Stimulated activated CD8-positive, alpha-beta memory T cell treated with anti-CD3 and anti-CD28 coated beads, Interleukin-7, amount 100 ng/mL, for 1 hour (primary cell): ENCODE data around the gene OSBPL7.
A peak's percentile ranks its signal among the peaks of the same experiment; 100 is the strongest.

Experiments
- DNase-seq, 2 donors: peaks; one replicate each; pipeline ENCODE4 v3.0.0-alpha.2; 2020; ENCODE audit warnings: low read depth in 2 of 2

OSBPL7 gene, protein sequence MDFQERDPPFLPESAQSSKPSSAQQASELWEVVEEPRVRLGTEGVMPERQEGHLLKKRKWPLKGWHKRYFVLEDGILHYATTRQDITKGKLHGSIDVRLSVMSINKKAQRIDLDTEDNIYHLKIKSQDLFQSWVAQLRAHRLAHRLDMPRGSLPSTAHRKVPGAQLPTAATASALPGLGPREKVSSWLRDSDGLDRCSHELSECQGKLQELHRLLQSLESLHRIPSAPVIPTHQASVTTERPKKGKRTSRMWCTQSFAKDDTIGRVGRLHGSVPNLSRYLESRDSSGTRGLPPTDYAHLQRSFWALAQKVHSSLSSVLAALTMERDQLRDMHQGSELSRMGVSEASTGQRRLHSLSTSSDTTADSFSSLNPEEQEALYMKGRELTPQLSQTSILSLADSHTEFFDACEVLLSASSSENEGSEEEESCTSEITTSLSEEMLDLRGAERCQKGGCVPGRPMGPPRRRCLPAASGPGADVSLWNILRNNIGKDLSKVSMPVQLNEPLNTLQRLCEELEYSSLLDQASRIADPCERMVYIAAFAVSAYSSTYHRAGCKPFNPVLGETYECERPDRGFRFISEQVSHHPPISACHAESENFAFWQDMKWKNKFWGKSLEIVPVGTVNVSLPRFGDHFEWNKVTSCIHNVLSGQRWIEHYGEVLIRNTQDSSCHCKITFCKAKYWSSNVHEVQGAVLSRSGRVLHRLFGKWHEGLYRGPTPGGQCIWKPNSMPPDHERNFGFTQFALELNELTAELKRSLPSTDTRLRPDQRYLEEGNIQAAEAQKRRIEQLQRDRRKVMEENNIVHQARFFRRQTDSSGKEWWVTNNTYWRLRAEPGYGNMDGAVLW

DNA sequence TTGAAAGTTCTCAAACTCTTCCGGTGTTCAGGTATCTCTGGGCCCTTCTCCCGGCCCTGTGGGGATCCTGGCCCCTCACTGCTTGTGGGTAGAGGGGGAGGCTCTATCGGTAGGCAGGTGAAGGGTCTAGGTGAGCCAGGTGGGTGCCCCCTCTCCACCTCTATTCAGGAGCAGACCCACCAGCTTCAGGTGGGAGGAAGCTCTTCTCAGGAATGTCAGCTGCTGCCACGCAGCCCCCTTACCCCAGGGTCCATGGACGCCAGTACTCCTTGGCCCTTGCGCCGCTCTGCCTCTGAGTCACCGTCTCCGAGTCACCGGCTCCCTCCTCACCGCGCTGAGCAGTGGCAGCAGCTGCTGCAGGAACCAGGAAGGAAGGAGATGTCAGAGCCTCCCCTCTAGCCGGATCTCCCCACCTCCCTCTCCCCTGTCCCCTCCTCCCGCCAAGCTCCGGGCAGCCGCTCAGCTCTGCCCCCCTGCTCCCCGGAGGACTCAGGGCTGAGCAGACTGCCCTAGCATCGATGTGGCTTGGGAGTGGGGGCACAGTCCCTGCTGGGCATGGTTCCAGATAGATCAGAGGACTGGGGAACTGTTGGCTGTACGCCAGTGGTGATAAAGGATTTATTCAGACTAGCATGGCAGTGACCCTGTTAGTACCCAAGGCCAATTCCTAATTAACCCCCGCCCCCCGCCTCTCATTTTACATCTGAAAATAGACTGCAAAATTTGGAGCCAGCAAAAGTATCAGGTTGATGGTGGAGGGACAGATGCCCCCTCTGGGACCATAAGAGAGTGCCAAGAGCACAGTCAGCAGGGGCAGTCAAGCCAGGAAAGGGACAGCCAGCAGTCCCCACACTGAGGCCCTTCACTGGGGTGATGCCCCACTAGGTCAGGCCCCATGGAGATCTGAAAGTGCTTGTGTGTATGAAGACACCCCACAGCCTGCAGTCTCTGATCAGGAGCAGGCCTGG is at the start of gene OSBPL7:
OSBPL7 (minus strand) TSS at position 371 of the 968 bp plus-strand sequence. CDS start 1,516 bp downstream, outside the sequence.
- DNase-seq = peak; percentile 61

DNA sequence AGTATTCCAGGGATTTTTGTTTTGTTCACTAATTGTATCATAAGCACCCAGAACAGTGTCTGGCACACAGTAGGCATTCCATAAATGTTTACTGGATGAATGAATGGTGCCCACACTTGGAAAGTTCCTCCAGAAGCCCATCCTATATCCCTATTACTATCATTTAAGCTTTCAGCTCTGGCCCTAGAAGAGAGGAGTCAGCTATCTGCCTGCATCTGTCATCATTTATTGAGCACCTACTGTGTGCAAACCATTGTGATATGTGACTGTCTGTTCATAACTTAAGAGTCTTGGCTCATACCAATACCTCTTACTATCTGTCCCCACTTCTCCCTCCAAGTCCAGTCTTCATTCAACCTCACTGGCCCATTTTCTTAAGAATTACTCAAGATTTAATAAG is 49.5 kb upstream of the OSBPL7 start:
- DNase-seq = no peak

DNA sequence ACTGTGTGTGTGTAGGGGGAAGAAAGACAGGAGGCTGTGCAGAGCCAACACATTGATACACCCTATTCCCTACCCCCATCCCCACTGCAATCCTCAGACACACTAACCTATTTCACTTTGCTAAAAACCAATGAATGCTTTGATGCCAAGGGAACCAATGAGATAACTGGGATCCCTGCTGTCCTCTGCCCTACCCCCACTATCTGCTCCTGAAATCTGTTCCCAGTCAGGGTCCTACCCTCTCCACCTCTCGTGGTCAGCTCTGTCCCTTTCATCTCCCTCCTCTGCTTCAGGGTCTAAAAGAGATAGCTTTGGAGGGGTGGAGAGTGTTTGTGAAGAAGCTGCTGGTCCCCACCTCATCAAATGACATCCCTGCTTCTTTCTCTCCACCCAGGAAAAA is 48.5 kb upstream of the OSBPL7 start:
- DNase-seq = no peak

DNA sequence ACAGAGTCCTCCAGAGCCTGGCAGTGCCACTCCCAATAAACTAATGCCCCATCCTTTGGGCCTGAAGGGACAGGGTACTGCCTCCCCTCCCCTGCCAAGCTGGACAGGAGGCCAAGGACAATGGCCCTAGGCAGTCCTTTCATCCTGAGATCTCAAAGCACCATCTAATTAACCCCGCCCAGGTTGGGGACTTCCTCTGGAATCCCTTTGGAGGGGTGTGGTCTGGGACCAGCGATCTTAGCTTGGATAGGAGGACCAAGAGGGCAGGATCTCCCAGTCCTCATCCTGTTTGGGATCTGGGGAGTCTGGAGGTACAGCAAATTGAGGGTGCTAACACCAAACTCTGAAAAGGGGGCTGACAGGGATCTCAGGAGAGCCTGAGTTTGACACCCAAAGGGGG is 47.5 kb upstream of the OSBPL7 start:
- no peak for DNase-seq

DNA sequence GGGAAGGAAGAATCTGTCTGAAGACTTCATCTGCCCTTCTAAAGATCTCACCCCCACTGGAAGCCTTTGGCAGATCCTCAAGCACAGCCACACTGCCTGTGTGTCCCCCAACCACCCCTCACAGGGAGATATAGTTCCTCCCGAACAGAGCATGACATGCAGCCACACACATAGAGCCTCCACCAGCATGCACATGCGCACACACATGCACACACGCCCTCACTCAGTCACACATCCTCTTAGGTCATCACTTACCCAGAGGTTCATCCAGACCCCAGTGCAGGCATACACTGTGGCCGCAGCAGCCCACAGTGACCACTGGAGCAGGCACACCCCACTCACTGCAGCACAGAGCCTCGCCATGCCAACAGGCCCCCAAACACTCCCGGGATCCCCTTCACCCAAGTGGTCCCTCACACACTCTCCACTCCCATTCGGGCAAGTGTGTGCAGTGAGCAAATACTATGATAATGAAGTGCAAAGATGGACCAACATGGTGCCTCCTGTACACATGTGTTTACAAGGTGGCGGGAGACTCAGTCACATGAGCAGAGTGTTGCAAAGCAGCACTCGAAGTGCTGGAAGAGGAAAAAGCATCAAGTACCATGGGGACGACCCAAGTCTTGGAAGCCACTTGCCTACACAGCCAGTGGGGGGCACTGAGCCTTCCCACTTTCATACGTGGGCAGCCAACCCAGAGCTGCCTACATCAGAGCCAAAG is 46.4 kb upstream of the OSBPL7 start:
- no peak for DNase-seq

DNA sequence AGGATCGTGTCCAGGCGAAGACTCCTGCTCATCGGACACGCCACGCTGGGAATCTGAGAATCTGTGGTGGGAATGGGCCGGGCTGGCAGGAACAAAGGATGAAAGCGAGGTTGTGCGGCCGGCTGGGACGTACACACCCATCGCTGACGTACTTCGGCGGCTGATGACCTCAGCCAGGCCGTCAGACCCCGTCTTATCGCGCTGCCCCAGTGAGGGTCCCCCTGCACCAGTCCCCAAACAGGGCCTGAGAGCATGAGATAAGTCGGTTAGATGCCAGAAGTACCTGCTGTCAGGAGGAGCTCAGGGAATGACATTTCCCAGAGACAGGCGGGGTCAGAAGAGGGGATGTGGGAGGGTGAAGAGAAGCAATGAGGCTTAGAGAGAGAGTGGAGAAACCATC is 45.3 kb upstream of the OSBPL7 start:
- no peak for DNase-seq

DNA sequence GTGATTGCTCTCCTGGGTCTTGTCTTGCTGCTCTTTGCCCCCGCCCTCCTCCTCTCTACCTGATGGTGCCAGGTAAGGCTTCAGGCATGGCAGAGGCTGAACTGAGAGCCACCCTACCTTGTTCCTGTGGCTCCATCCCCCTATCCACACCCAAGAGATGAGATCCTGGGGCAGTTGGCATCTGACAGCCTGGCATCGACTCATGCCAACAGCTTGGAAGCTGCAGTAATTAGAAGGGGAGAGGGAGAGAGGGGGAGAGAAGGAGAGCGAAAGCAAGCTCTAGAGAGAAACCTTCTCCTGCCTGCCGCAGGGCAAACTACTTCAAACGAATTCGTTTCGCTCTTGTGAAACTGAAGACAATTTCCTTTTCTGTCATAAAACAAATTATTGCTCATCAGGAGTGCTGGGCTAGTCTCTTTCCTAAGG is 43.2 kb upstream of the OSBPL7 start:
- DNase-seq = no peak

DNA sequence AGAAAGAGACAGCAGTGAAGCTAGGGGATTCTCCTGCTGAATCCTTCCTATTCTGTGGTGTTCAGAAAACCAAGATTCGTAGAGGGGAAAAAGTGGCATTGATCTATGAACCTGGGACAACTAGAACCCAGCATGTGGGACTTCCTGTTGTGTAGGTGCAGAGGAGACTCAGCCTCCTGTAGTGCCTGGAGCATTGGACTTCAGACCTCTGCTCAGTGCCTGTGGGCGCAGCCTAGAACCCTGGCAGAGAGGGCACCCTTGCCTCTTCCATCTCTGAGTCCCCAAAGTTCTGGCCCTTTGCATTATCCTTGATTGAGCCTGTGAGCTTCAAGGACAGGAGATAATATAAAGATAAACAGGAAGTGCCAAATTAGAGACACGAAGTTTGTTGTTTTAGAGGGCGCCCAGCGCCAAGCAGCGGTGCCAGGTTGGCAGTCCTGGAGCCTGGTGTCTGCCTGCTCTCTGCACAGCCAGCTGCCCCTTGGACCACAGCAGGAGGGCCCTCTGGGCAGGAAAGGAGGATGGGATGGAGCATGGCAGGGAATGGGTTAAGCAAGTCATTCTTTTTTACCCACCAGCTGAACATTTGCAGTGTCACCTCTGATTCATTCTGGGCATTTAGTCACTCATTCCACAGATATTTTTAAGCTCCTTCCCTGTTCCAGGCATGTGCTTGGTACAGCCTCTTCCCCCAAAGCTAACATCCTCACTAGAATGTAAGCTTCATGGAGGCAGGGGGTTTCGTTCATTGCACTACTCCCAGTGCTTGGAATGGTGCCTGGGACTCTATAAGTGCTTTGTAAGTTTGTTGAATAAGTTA is 41.2 kb upstream of the OSBPL7 start:
- no peak for DNase-seq

DNA sequence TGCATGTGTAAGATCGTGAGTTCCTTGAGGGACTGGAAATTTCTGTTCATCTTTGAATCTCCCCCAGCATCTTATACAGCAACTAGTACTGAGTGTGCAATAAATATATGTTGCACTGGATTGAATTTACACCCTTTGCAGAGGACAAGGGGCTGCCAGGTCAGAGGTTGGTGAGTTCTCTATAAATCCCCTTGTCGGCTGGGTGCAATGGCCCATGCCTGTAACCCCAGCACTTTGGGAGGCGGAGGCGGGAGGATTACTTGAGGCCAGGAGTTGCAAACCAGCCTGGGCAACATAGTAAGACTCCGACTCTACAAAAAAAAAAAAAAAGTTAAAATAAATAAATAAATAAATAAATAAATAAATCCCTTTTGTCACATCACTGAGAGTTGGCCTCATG is 38.8 kb upstream of the OSBPL7 start:
- no peak for DNase-seq

DNA sequence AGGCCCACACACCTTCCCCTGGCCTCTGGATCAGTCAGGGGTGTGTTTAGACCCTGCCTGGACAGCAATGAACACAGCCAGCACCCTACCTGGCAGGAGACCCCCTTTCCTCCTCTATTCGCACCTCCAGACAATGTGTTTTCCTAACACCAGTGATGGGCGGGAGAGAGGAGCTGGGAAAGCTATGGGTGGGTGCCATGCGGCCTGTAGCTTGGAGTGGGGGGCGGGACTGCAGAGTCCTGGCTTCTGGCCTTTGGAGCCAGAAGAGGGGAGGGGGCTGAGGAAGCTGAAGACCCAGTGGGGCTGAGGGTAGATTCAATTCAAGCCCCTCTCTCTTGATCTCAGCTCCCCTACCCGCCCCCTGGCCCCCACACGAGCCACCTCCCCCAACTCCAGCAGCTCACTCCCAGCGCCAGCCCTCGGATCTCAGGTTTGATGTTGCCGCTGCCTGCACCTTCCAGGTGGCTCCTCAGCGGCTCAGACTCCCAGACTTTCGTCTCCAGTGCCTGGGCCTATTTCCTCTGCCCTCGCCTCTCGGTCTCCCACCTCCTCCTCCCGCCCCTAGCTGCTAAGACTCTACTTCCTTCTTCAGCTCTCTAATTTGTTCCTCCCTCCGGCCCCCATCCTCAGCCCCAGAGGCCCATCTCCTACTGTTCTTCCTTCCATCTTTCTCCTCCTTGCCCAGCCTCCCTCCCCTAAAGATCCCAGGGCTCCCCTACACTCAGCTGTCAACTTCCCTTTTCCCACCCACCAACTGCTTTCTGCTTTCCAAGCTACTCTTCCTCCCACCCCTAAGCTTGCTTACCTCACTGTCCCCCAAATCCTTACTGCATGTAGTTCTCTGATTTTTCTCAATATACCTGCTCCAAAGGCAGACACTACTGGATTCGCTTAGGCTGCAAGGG is 36.2 kb upstream of the OSBPL7 start:
- DNase-seq = no peak

DNA sequence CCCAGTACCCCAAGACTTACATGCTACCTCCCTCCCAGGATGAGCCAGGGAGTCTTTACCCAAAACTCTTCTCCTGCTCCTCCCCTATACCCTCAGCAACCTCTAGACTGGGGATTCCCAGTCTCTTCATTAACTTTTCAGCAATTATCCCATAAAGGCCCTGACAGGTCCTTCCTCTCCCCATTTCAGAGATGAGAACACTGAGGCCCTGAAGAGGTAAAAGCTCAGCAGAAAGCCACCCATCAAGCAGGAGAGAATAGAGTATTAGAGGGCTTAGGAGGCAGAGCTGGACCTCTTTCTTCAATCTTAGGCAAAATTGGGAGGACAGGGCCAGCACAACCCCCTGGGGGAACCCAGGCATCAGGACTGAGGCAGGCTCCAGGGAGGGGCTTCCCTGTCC is 35.2 kb upstream of the OSBPL7 start:
- DNase-seq = no peak

DNA sequence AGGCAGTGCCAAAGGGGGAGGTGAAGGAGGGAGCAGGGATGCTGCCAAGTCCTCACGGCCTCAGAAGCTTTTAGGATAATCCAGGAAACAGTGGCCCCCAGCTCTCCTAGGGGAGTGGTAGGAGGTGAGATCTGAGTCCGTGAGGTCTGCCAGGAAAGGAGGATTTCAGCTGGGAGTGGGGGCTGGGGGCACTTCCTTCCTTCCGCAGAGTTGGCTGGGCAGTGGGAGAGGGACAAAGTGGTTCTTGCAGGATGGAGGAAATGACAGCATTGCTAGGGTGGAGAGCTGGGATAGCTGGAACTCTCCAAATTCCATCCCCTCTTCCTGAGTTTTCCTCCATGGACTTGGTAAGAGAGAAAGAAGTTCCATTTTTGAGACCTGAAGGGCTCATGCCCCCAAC is 34.1 kb upstream of the OSBPL7 start:
- DNase-seq = no peak

DNA sequence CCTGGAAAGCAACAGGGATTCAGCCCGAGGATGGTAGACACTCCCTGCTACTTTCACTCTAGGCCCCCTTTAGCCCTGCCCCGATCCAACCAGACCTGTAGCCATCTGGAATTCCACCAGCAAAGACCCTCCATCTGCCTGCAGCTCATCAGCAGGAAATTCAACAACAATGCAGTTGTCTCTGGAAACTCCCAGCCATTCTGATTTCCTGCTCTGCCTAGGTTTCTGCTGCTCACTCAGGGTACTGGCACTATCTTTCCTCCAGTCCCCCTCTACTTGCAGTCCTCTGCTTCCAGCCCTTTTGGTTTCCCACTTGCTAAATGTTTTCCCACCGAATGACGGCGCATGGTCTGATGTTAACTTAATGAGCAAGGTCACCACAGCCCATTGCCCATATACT is 32.0 kb upstream of the OSBPL7 start:
- DNase-seq = no peak

DNA sequence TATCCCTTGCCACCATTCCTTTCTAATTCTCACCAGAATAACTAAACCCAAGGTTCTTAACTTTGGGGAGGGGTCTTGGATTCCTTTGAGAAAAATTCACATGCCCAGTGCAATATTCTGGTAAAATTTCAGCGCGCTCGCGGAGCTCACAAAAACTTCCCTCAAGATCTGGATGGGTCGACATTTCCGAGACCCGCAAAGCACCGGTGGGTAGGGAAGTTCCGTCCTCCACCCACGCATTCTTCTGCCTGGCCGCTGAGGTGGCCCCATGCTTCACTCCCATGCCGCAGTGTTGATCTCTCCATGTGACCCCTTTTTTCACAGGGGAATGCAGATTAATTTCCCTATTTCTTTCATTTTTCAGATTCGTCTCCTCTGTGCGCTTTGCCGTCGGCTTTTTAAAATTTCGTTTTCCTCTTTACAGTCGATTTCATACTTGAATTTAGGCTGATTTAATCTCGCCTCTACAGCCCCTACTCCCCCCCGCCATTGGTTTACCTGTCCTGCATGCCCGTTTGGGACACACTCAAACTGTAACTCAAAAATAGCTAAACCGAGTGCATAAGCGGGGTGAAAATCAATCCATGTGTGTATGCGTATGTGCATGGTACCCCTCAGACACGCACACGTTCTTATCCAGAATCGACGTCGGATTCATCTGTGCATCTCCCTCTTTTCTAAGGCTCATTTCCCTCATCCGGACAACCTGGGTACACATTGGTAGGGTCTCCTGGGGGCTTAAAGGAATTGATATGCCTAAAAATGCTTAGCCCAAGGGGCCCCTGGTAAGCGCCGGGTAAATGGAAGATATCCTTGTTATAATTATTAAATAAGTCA is 30.7 kb upstream of the OSBPL7 start:
- no peak for DNase-seq

DNA sequence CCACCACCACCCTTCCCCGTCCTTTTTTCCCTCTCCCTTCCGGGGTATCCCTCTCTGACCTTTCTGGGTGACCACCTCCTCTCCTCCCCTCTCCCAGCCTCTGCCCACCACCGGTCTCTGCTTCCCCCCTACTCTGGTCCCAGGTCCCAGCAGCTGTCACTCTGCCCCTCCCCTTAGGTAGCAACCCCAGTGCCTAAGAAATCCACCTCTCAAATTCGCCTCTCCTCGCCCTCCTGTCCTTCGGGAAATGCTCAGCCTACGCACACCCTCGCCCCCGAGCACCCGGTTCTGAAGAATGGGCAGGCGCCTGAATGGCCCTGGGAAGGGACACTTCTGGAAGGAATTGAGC is 30.1 kb upstream of the OSBPL7 start:
- DNase-seq = no peak

DNA sequence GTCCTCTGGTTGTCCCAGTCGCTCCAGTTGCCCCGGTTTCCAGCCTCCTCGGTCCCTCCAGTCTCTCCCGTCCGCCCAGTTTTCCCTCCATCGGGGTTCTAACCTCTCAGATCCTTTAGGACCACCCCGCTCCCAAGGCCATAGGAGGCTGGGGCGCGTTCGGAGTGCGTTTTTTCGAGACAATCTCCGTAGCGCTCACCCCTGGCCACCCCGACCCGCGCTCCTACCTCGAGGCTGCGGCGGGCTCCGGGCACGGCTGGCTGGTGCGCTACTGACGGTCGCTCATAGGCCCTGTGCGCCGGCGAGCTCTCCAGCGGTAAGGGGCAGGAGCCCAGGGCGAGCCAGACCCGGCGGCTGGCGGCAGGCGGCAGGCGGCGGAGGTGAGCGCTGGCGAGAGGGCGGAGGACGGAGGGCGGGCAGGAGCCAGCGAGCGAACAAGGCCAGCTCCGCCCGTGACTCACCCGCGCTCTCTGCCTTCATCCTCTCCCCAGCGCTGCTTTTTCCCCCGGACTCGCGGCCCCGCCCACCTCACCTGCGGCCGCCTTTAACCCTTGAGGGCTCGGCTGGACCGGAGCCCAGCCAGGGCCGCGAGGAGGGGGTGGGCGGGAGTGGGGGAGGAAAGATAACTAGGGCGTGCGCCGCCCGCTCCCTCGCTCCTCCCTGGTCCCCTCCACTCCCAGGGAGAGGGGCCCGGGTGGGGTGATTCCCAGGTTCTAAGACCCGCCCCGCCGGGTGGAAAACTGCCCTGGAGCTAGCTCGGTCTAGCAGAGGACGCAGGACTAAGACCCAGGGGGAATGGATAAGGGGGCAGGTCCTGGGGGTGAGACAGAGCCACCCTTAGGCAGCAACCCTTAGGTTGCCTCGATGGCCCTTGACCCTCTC is 29.3 kb upstream of the OSBPL7 start, which contains the start of gene SP6:
SP6 (minus strand) TSS at position 472 of the 882 bp plus-strand sequence. CDS start 2,734 bp downstream, outside the sequence.
- peak; percentile 34 to 37 for DNase-seq

DNA sequence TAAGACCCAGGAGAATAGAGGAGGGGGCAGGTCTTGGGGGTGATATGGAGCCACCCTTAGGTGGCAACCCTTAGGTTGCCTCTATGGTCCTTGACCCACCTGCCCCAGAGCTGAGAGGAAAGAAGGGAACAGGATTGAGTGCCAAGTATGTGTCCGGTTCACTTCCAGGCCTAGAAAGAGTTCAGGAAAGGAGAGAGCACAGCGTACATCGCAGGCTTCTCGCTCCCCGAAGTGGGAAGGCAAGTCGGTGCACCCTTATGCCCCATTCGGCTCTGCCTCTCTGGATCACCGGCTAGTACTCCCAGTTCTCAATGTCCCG is 28.7 kb upstream of the OSBPL7 start:
- no peak for DNase-seq

DNA sequence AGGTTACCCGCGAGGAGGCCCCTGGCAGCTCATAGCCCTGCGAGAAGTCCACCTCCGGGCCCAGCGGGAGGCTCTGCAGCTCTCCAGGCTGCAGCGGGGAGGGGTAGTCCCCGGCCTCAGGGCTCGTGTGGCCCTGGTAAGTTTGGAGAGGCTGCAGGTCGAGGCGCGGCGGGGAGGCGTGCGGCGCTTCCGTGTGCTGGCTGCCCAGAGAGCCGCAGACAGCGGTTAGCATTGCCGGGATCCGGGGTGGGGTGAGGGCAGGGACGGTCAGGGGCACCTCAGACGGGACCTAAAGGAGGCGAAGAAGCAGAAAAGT is 26.6 kb upstream of the OSBPL7 start:
- DNase-seq = no peak
